Skeletal muscle cell (primary cell): ENCODE results near the gene MRPS6.

Experiments
- DNase-seq: peaks from one replicate; pipeline ENCODE4 v3.0.0-alpha.2; 2010; ENCODE audit warnings: low read depth
- H3K4me3 ChIP-seq: 2 replicates; pipeline ENCODE4 v1.5.1; 2011; ENCODE audit warnings: low read depth, mild to moderate bottlenecking, control low read depth, low read length, moderate library complexity

The MRPS6 gene

DNA sequence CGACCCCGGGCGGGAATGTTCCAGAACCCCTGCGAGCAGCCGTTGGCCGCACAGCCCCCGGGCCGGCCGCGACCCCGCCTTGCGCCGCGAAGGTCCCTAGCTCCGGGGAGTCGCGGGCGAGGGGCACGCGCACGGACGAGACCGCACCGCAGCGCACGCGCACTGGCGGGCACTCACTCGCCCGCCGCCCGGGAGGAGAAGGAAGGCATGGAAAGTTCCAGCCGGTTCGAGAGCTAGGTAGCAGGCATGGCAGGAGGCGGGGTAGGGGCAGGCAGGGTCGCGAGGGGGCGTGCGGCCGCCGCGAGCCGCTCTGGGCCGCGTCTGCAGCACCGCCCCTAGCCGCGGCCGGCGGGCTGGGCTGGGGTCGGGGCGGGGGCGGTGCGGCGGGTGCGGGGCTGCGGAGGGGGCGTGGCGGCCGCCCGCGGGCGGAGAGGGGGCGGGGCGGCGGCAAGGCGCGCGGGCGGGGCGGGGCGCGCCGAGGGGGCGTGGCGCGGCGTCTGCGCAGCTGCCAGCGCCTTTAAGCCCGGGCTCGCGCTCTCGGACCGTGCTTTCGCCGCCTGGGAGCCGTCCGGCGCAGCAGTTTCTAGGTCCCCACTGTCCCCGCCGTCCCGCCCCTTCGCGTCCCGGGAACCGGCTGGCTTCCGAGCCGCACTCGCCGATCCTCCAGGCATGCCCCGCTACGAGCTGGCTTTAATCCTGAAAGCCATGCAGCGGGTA, at the start of gene MRPS6, which contains the start of gene SLC5A3:
Gene MRPS6 (plus strand): TSS at position 547 of the 717 bp plus-strand sequence. CDS start 123 bp downstream, at position 670.
Gene SLC5A3 (plus strand): TSS at position 547 of the 717 bp plus-strand sequence. CDS start 21,621 bp downstream, outside the sequence.
- H3K4me3 ChIP-seq: peak within 1 kb of the TSS; percentile 72
- peak; percentile 51 for DNase-seq

DNA sequence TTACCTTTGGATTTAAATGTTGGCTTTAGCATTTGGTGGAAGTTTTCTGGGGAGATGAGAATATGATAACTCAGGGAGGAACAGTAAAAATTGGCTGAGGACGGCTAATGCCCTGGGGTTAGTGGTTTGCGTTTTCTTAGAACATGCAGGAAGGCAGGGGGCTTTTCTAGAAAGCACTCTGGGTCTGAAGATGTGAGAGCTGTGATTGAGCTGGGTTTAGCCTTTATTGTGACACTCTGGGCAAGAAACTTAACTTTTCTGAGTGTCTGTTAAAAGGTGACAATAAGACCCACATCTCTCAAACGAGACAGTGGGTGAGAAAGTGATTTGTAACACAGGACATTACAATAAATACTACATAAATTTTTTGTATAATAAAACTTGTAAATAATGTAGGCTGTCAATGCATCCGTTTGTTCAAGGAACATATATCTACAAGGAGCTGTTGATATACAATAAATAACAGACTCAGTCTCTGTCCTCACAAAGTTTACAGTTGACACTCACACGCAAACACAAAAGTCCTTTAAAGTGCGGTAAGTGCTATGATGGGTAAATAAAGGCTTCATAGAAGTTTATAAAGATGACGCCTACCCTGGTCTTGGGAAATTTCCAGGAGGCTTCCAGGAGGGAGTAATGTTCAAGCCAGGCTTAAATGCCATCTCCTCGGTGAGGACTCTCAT, 49.5 kb upstream of the MRPS6 start:
- no peak for DNase-seq
- H3K4me3 ChIP-seq: no peak overlapping the region

GRCh38 chr21:34024374-34024693, 49.0 kb upstream of the MRPS6 start:
- DNase-seq: no peak
- H3K4me3 ChIP-seq: no peak overlapping the region

- DNase-seq: no peak
- no peak overlapping the region for H3K4me3 ChIP-seq
Measured at GRCh38 chr21:34027721-34028461, 45.5 kb upstream of the MRPS6 start.

DNA sequence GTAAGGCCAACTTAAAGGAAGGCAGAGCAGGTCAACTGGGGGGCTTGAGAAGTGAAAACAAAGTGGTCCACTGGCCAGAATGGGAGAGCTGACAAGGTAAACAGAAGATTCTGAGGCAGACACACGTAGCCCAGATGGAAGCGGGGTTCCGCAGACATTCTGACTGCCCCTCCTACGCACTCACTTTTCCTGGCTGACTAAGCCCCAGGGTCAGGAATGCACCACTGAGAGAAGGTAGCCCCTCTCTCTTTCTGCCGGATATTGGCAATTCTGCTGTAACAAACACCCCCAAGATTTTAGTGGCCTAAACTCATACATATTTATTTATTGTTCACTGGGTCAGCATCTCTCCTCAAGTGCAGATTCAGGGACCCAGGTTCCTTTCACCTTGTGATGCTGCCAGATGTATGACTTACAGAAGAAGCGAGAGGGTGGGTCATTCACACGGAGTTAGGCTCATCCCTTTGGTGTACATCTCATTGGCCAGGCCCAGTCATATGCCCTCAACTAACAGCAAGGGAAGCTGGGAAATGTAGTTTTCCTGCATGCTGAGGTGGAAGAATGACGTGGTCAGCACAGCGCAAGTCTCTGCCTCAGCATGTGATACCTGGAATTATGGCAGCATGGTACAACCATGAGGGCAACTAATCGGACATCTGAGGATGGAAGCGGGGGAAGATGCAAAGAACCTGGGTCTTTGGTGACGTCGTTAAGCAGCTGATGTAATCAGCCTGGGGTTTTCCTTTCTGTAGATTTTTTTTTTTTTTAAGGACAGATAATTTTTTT, 43.4 kb upstream of the MRPS6 start:
- peak overlapping the region; percentile 13 for H3K4me3 ChIP-seq
- peak; percentile 61 for DNase-seq

GRCh38 chr21:34031835-34032370, 41.5 kb upstream of the MRPS6 start:
- H3K4me3 ChIP-seq: no peak overlapping the region
- no peak for DNase-seq

GRCh38 chr21:34034369-34035014, 38.9 kb upstream of the MRPS6 start:
- no peak overlapping the region for H3K4me3 ChIP-seq
- no peak for DNase-seq

GRCh38 chr21:34035619-34036354, 37.6 kb upstream of the MRPS6 start:
- H3K4me3 ChIP-seq: no peak overlapping the region
- no peak for DNase-seq

DNA sequence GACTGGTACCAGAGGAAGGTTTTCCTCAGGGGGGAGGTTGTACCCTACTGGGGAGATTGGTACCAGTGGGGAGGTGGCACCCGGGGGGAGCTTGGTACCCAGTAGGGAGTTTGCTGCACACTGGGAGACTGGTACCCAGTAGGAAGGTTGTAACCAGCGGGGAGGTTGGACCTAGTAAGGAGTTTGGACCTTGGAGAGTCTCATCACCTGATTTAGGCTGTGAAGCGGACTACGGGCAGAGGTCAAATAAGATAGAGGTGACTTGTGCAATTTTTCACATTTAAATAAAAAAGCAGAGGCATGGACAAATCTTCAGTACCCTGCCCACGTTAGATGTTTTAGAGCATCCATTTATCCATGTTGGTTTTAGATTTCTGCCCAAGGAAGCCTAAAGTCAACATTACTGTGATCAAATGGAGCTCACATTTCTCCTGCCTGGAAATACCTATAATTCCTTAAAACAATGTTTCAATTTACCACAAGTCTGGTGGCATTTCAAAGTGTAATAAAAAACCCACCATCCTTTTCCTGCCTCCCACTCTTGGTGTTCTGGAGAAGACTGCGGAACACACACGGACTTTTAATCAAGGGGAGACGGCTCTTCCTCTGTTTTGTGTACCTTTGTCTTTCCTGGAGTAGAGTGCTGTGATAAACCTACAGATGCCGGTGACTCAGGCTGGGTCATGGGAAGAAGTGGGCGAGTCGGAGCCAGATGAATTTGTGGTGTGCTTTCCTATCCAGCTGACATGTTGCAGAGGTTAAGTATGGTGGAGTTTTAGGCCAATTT, 36.2 kb upstream of the MRPS6 start:
- DNase-seq: peak; percentile 50

GRCh38 chr21:34039678-34040382, 33.5 kb upstream of the MRPS6 start:
- DNase-seq: no peak
- H3K4me3 ChIP-seq: no peak overlapping the region

More for the DNA sequence above, 36.2 kb upstream of the MRPS6 start:
- no peak overlapping the region for H3K4me3 ChIP-seq

- no peak for DNase-seq
Measured at GRCh38 chr21:34042735-34043134, 30.6 kb upstream of the MRPS6 start.

DNA sequence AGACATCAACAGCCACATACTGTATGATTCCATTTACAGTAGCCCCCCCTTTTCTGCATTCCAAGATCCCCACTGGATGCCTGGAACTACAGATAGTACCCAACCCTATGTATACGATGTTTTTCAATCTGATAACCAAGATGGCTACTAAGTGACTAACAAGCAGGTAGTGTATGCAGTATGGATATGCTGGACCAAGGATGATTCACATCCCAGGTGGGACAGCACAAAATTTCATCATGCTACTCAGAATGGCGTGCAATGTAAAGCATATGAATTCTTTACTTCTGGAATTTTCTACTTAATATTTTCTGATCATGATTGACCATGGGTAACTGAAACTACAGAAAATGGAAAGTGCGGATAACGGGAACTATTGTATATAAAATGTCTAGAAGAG, 30.0 kb upstream of the MRPS6 start:
- H3K4me3 ChIP-seq: no peak overlapping the region
- DNase-seq: no peak

More at GRCh38 chr21:34042735-34043134, 30.6 kb upstream of the MRPS6 start:
- no peak overlapping the region for H3K4me3 ChIP-seq

DNA sequence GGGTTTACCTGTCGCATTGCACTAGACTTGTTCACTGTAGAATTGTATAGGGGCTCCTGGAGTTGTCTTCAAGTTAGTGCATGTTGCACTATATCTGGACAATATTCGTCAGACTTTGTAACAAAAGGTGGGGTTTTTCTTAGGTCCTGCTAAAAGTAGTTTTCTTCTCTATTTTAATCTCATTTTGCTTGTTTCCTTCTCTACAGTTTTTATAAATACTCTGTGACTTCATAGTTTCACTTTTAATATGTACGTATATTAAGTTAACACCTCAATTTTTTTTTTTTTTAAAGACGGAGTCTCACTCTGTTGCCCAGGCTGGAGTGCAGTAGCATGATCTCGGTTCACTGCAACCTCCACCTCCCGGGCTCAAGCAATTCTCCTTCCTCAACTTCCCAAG, 26.5 kb upstream of the MRPS6 start:
- no peak overlapping the region for H3K4me3 ChIP-seq
- DNase-seq: no peak

DNA sequence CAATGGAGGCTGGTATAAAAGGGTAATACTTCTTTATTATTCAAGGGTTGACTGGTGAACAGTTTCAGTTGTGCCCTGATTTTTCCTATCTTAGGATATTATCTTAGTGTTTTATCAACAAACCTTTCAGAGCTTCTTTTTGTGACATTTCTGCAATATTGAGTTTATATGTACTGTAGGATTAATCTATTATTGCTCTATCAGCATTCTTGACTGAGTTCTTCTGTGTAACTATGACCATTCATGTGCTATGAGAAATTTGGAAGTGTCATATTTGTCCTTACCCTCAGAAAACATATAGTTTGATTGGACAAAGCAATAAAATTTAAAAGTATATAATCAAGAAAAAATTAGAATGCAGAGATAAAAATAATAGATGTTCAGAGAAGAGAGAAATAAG, 25.5 kb upstream of the MRPS6 start:
- H3K4me3 ChIP-seq: no peak overlapping the region
- DNase-seq: no peak

DNA sequence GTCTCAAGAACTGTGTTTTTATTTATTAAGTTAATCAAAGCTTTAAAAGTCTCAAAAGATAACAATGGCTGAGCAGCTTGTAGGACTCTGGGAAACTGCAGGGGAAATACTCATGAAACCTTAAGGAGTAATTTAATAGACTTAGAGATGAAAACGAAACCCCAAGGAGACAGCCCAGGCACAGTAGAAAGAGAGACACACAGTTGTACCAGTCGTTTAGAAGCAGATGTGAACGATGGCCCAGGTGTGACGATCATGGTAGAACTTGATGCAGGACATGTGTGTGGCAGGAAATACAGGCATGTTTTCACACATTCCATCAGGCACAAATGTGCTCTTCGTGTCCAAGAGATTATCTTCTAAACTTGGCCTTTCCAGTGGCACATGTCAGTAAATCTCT, 21.2 kb upstream of the MRPS6 start:
- no peak overlapping the region for H3K4me3 ChIP-seq
- DNase-seq: no peak

DNA sequence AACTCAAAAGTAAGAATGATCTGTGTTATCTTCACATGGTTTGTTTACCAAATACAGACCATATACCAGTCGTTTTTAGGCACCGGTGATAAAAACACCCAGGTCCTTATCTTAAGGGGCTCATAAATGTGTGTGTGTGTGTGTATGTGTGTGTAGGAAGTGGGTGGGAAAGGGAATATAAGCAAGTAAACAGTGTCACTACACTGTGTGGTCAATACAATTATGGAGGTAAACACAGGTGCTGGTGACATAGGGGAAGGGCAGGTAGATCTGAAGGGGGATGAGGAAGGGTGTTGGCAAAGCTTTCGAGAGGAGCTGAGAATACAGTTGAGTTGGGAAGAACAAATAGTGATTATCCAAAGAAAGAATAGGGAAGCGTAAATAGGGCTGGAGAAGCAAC, 19.1 kb upstream of the MRPS6 start:
- DNase-seq: no peak
- no peak overlapping the region for H3K4me3 ChIP-seq

- no peak for DNase-seq
- H3K4me3 ChIP-seq: no peak overlapping the region
Measured at GRCh38 chr21:34055615-34056014, 17.8 kb upstream of the MRPS6 start.
